B cell (primary cell): ENCODE measurements around the gene SPINDOC.

Experiments used
- EZH2 ChIP-seq: IDR thresholded peaks from 2 replicates; pipeline ENCODE4 v1.6.1; 2012; ENCODE audit warnings: borderline replicate concordance, low read depth, mild to moderate bottlenecking, moderate library complexity, low read length; ENCODE audit not compliant: insufficient read depth, poor library complexity, severe bottlenecking
- TF ChIP-seq, protein P1 (sequence below): fragments of 200-600 bp; IDR thresholded peaks from one replicate; pipeline ENCODE4 v1.8.0; 2022; ENCODE audit warnings: antibody characterized with exemption, mild to moderate bottlenecking

DNA sequence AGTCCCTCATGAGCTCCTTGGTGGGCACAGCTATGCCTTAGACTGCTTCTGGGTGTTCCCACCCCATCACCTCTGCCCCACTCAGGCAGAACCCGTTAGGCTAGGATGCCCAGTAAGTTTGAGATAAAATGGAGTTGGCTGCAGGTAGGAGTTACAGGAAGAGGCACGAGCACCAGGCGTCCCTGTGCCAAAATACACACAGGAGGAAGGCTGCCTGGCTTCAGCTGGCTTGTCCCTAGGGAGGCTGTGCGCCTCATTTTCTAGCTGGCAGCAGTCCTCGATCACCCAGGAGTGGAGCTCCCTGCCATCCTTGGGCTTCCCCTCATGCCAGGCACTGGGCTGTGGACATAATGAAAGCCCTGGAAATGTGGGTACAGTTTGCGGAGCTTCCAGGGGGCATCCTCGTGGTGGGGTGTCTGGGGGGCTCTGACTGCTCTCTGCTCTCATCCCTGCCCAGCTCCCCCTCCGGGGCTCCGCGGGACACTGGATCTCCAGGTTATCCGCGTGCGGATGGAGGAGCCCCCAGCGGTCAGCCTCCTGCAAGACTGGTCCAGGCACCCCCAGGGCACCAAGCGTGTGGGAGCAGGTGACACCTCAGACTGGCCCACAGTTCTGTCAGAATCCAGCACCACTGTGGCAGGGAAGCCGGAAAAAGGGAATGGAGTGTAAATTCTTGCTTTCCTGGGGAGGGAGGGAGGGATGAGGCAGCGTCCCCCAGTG, 13.4 kb downstream of the SPINDOC start:
- TF ChIP-seq, protein P1, sequence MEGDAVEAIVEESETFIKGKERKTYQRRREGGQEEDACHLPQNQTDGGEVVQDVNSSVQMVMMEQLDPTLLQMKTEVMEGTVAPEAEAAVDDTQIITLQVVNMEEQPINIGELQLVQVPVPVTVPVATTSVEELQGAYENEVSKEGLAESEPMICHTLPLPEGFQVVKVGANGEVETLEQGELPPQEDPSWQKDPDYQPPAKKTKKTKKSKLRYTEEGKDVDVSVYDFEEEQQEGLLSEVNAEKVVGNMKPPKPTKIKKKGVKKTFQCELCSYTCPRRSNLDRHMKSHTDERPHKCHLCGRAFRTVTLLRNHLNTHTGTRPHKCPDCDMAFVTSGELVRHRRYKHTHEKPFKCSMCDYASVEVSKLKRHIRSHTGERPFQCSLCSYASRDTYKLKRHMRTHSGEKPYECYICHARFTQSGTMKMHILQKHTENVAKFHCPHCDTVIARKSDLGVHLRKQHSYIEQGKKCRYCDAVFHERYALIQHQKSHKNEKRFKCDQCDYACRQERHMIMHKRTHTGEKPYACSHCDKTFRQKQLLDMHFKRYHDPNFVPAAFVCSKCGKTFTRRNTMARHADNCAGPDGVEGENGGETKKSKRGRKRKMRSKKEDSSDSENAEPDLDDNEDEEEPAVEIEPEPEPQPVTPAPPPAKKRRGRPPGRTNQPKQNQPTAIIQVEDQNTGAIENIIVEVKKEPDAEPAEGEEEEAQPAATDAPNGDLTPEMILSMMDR: no peak
- TF ChIP-seq EZH2: no peak
